Measurements from ENCODE around the gene PIK3C3. TPM values are rescaled to one million over a fixed set of nuclear protein-coding genes. Genes with fewer than 3 reads are reported as not detected.

The PIK3C3 gene
- total and polyA plus RNA-seq, 7 donors, result 19.1 to 39.7 (median 32.1) TPM

GRCh38 chr18:41921770-41922169 lies 33.3 kb upstream of the PIK3C3 start:
- H3K4me3 ChIP-seq, result no peak overlapping the region
- no peak for ATAC-seq
- no peak overlapping the region for H3K27ac ChIP-seq
- no peaks in the 10 kb centered on the region for H3K4me1 ChIP-seq
- WGBS, 3 donors, result 84 to 88% (median 85%) methylated on average over 7 of the region's 7 CpGs
- no peak for DNase-seq
- H3K27me3 ChIP-seq (ENCODE audit: insufficient read depth in 3 of 3, low read length in 2 of 3), result no peaks in the 10 kb centered on the region
- TF ChIP-seq CTCF (IDR thresholded peaks at IDR 0.05), result no peak
- no peaks in the 10 kb centered on the region for H3K9me3 ChIP-seq
- intact Hi-C loops (cut with DNase I), result no loop called here
- no peaks in the 10 kb centered on the region for H3K36me3 ChIP-seq (ENCODE audit: insufficient read depth in 1 of 2, low read depth in 1 of 2)

GRCh38 chr18:41922176-41922575 lies 32.9 kb upstream of the PIK3C3 start:
- no peaks in the 10 kb centered on the region for H3K27me3 ChIP-seq (ENCODE audit: insufficient read depth in 3 of 3, low read length in 2 of 3)
- TF ChIP-seq CTCF (IDR thresholded peaks at IDR 0.05), result no peak
- DNase-seq, result no peak
- H3K9me3 ChIP-seq, result no peaks in the 10 kb centered on the region
- no peaks in the 10 kb centered on the region for H3K36me3 ChIP-seq (ENCODE audit: insufficient read depth in 1 of 2, low read depth in 1 of 2)
- no peak overlapping the region for H3K27ac ChIP-seq
- intact Hi-C loops (cut with DNase I), result no loop called here
- WGBS, 3 donors, result 63 to 65% (median 63%) methylated on average over 5 of the region's 5 CpGs
- ATAC-seq, result no peak
- H3K4me3 ChIP-seq, result no peak overlapping the region
- H3K4me1 ChIP-seq, result no peaks in the 10 kb centered on the region

GRCh38 chr18:41922841-41923240 lies 32.2 kb upstream of the PIK3C3 start:
- no peak for DNase-seq
- TF ChIP-seq CTCF (IDR thresholded peaks at IDR 0.05), result no peak
- 32 to 43% (median 41%) methylated on average over 1 of the region's 1 CpG for WGBS, 3 donors
- no peak for ATAC-seq
- Histone ChIP-seq H3K4me3 (no peak overlapping the region), H3K9me3 (no peaks in the 10 kb centered on the region), H3K36me3 (ENCODE audit: insufficient read depth in 1 of 2, low read depth in 1 of 2) (no peaks in the 10 kb centered on the region), H3K4me1 (no peaks in the 10 kb centered on the region), H3K27ac (no peak overlapping the region), H3K27me3 (ENCODE audit: insufficient read depth in 3 of 3, low read length in 2 of 3) (no peaks in the 10 kb centered on the region)
- intact Hi-C loops (cut with DNase I), result no loop called here

DNA sequence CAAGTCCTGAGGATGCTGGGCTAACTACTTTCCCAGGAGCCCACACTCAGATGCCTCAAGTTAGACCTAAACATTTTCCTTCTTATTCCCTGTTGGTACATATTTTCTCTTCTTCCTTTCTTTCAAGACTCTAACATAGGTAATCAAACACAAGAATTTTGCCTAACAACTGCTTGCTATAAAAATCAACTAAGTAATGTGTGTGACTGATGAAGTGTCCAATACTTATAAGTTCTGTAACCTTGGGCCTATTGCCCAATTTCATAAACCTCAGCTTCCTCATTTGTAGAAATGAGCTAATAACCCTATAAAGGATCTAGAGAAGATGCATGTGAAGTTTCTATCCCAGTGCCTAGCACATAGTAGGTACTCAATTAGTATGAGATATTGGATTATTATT lies 31.6 kb upstream of the PIK3C3 start:
- H3K9me3 ChIP-seq, result no peaks in the 10 kb centered on the region
- H3K27me3 ChIP-seq (ENCODE audit: insufficient read depth in 3 of 3, low read length in 2 of 3), result no peaks in the 10 kb centered on the region
- no peak overlapping the region for H3K4me3 ChIP-seq
- ATAC-seq (no peak), DNase-seq (no peak)
- no peak overlapping the region for H3K27ac ChIP-seq
- intact Hi-C loops (cut with DNase I), result no loop called here
- H3K36me3 ChIP-seq (ENCODE audit: insufficient read depth in 1 of 2, low read depth in 1 of 2), result no peaks in the 10 kb centered on the region
- no peak for TF ChIP-seq CTCF (IDR thresholded peaks at IDR 0.05)
- H3K4me1 ChIP-seq, result no peaks in the 10 kb centered on the region

- Histone ChIP-seq H3K4me3 (no peak overlapping the region), H3K27me3 (ENCODE audit: insufficient read depth in 3 of 3, low read length in 2 of 3) (no peaks in the 10 kb centered on the region), H3K4me1 (no peaks in the 10 kb centered on the region), H3K36me3 (ENCODE audit: insufficient read depth in 1 of 2, low read depth in 1 of 2) (no peaks in the 10 kb centered on the region), H3K27ac (no peak overlapping the region), H3K9me3 (no peaks in the 10 kb centered on the region)
- DNase-seq, result no peak
- intact Hi-C loops (cut with DNase I), result no loop called here
- TF ChIP-seq CTCF (IDR thresholded peaks at IDR 0.05), result no peak
- no peak for ATAC-seq
Measured at GRCh38 chr18:41928581-41928980, 26.5 kb upstream of the PIK3C3 start.
